NCI-H1436 (cell line): Measurements from ENCODE around the gene RBM27.
"Not testable (repeated sequence)": the region's sequence is repeated elsewhere in the genome, so short reads cannot be mapped to it uniquely, and the experiment has no call there.

Source experiments
- DNase-seq: peaks from one replicate; lab custom pipeline; 2025; lab: John Stamatoyannopoulos, UW

The RBM27 gene, protein sequence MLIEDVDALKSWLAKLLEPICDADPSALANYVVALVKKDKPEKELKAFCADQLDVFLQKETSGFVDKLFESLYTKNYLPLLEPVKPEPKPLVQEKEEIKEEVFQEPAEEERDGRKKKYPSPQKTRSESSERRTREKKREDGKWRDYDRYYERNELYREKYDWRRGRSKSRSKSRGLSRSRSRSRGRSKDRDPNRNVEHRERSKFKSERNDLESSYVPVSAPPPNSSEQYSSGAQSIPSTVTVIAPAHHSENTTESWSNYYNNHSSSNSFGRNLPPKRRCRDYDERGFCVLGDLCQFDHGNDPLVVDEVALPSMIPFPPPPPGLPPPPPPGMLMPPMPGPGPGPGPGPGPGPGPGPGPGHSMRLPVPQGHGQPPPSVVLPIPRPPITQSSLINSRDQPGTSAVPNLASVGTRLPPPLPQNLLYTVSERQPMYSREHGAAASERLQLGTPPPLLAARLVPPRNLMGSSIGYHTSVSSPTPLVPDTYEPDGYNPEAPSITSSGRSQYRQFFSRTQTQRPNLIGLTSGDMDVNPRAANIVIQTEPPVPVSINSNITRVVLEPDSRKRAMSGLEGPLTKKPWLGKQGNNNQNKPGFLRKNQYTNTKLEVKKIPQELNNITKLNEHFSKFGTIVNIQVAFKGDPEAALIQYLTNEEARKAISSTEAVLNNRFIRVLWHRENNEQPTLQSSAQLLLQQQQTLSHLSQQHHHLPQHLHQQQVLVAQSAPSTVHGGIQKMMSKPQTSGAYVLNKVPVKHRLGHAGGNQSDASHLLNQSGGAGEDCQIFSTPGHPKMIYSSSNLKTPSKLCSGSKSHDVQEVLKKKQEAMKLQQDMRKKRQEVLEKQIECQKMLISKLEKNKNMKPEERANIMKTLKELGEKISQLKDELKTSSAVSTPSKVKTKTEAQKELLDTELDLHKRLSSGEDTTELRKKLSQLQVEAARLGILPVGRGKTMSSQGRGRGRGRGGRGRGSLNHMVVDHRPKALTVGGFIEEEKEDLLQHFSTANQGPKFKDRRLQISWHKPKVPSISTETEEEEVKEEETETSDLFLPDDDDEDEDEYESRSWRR

DNA sequence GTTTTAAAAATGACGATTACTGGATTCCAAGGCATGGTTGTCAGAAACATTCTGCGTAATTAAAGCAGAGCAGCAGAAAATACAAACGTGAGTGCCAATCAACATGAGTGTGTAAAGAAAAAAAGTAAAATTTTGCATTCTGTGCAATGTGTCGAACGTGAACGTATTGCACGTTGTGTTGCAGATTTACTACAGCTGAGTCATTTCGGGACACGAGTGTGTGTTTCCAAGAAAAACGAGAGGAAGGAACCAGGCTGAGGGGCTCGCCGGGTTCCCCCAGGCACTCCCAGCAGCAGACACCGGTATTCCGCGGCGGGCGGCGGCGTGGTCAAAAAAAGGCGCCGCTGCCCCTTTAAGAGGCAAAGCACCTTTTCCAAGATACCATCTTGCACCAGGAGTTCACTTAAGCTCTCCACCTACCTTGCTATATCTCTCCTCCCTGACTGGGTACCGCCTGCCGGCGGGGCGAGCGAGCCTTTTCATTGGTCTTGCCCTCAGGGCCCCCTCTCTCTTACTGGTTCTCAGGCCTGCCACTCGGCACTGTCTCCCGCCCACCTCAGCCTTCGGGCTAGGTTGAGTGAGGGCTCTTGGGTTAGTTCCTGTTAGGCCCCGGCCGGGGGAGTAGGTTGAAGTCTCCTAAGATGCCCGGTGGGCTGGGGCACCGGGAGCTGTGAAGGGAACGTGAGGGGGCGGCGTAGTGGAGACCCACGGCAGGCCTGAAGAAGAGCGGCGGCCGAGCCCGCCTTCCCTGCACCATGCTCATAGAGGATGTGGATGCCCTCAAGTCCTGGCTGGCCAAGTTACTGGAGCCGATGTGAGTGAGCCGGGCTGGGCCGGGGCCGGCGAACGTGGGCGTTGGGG, at the start of gene RBM27:
RBM27 (plus strand) TSS at position 595 of the 861 bp plus-strand sequence; CDS start at position 756, 161 bp downstream.
- DNase-seq = peak; percentile 96

DNA sequence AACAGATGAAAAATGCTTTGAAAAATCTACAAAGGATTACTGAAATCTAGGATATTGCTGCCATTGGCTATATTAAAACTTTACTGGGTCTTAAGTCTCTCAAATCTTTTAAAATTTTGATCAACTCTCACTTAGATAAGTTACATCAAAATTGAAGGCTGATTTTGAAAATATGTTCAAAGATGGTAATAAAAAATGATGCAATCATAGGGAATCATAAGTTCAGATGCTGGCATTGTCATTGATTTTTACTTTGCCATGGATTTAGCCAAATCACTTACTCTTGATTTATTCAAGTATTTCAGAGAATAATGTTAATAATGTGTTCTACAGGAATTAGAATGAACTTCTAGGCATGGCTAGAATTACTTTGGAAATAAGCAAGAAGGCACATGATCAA, 45.1 kb upstream of the RBM27 start:
- no peak for DNase-seq

DNA sequence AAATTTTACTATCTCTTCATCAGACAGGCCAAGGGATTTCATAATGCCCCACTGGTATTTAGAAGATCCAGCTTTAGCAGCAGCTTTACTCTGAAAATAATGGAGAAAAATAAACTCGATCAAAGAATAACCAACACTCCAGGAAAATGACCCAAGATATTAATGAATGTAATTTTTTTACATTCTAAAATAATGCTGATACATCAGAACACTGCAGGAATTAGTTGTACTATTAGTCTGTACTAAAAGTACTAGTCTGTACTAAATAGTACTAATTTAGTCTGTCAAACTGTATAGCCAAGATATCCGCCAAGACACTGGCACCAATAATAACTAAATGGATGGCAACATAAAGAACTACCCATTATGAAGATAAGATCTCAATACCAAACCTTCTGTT, 39.0 kb upstream of the RBM27 start:
- DNase-seq = no peak

DNA sequence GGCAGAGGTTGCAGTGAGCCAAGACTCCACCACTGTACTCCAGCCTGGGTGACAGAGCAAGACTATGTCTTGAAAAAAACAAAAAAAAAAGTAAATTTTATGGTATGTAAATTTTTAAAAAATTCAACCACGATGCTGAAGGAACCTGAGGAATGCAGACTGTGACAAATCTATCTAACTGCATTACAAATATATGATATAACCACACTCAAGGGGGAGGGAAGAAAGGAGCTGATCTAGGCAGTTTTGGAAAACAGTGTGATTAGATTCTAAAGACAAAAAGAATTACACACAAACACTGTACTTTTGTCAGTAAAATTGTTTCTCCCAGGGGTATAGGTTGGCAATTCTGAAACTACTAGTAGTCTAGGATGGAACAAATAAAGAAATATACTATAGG, 37.9 kb upstream of the RBM27 start:
- DNase-seq = no peak

DNA sequence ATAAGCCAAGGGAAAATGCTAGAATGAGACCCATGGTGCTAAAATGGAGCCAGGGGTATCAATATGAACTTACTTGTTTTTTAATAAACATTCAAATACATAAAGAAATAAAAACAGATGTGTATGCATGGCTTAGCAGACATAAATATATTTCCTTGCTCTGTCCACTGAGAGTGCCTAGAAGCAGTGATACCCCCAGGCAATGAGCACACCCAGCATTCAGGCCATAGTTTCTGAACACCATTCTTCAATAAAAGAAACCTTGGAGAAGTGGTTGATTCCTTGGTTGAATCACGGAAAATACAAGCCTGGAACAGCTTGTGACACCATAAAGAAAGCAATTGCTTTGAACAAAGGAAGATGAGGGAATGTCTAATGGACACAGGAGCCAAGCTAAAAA, 37.5 kb upstream of the RBM27 start:
- no peak for DNase-seq

DNA sequence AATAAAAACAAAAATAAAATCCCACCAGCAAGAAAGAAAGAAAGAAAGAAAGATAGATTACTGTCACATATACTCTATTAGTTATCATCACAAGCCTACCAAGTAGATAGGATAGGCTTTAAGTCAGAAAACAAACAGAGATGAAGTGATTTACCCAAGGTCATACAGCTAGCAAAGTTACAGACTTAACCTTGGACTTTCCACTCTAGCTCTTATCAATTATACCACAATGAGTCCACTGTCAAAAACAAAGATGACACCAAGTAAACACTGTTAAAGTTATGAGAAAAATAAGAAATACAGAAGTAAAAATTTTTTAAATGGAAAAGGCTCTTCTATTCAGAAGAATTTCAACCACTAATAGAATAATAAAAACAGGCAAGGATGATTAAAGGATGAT, 34.3 kb upstream of the RBM27 start:
- DNase-seq = no peak

DNA sequence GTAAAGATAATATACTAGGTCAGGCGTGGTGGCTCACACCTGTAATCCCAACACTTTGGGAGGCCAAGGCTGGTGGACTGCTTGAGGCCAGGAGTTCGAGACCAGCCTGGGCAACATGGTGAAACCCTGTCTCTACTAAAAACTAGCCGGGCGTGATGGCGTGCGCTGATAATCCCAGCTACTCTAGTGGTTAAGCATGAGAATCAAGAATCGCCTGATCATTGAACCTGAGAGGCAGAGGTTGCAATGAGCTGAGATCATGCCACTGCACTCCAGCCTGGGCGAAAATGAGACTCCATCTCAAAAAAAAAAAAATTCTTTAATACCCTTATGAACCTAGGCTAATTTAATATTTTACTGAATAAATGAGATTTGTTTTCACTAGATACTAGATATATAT, 30.4 kb upstream of the RBM27 start:
- DNase-seq = not testable (repeated sequence)

DNA sequence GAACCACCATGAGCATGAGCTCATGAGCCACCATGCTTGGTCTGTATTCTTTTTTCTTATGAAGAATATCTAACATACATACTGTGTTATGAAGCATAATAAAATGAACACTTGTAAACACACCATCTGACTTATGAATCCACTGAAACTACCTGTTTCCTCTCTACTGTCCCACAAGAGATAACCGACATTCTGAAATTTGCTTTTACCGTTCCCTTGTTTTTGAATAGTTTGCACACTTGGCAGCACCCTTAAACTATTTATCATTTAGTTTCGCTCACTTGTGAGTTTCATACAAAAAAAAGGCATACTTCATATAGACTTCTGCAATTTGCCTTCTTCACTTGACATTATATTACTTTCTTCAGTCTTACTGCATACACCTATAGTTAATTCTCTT, 29.8 kb upstream of the RBM27 start:
- DNase-seq = no peak

DNA sequence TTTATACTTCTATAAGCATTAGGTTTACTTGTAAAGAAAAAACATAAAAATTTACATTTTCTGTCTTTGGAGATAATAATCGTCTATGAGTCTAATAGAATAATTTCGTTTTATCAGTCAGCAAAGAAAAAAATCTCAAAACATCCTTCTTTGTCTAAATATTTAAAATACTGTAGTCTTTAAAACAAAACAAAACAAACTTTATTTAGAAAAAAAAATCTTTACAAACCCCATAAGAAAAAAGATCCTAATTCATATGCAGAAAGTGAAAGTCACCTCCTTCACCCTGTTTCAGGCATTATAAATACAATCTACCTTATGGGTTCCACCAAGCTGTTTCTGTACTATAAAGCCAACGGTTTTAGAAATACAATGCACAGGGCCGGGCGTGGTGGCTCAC, 26.6 kb upstream of the RBM27 start:
- no peak for DNase-seq

DNA sequence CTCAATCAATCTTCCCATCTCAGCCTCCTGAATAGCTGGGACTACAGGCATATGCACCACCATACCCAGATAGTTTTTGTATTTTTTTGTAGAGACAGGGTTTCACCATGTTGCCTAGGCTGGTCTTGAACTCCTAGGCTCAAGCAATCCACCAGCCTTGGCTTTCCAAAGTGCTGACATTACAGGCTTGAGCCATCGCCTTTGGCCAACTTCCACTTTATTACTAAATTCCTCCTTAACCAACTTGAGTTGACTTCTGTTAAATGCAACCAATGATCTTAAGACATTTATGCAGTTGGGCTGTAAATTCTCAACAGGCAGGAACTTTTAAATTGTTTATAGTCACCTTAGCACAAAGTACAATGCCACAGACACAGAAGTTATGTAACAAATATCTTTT, 23.7 kb upstream of the RBM27 start:
- no peak for DNase-seq

DNA sequence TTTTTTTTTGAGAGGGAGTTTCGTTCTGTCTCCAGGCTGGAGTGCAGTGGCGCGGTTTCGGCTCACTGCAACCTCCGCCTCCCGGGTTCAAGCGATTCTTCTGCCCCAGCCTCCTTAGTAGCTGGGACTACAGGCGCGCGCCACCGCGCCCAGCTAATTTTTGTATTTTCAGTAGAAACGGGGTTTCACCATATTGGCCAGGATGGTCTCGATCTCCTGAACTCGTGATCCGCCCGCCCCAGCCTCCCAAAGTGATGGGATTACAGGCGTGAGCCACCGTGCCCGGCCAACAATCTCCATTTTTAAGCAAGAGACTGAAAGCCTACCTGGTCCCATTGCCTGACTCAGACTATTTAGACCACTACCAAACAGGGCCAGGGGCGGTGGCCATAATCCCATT, 20.0 kb upstream of the RBM27 start:
- not testable (repeated sequence) for DNase-seq

DNA sequence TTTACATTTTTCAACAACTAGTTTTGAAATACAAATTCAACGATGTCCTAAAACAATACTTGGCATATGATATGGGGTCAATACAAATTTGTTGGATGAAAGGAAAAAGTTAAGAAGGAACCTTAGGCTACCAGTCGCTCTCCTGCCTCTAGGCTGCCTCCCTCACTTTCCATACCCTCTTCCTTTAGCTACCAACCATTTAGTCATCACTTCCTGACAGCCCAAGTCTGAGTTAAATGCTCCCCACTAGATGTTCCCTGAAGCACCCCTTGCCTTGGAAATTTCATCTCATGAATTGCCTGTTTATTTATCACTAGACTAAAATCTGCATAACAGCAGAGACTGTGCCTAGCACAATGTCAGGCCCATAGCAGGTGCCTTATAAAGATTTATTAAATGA, 18.2 kb upstream of the RBM27 start:
- DNase-seq = no peak

DNA sequence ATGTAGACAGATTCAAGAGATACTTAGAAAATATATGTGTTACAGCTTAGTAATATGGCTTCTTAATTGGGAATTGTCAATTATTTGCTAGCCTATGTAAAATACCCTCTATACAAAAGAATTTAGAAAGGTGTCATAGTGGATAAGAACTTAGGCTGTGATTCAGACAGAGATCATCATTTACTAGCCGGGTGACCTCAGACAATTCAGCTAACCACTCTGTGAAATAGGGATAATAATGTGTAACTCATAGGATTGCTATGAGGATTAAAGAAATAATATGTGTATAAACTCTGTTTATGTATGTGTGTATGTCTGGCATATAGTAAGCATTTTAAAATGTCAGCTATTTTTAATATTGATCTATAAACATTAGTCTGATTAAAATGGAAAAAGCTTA, 15.0 kb upstream of the RBM27 start:
- no peak for DNase-seq

DNA sequence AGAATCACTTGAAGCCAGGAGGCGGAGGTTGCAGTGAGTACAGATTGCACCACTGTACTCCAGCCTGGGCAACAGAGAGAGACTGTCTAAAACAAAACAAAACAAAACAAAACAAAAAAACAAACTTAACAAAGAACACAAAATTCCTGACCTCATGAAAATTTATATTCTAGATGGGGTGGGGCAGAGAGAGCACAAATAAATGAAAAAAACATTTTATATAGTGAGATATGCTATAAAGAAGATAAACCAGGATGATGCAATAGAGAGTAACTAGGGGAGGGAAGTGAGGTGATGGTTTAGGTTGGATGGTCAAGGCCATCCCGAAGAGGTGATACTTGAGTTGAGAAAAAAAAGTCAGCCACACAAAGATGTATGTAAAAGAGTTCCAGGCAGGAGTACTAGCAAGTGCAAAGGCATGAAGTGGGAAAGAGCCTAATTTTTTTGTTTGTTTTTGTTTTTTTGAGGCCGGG, 10.8 kb upstream of the RBM27 start:
- no peak for DNase-seq

DNA sequence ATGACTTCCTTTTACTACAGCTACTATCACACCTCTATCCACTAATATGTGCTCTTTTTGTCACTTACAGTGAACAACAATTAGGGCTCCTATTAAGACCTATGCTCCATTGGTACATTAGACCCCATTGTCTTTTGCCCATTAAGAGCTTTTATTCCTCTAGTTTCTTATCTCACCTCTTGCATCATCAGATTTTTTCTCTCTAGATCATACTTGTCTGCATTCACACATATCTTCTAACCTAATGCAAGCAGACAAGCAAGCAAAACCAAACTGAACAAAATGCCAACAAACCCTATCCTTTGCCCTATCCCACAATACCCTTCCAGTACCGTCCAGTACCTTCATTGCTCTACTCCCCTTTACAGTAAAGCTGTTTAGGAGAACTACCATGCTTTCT, 10.1 kb upstream of the RBM27 start:
- no peak for DNase-seq

DNA sequence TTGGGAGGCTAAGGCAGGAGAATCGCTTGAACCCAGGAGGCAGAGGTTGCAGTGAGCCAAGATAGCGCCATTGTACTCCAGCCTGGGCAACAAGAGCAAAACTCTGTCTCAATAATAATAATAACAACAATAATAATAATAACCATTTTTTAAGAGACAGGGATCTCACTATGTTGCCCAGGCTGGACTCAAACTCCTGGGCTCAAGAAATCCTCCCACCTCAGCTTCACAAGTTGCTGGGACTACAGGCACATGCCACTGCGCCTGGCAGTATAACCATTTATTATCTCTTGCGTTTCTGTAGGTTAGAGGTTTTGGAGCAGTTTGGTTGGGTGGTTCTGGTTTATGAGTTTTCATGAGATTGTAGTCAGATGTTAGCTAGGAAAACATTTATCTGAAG, 8.4 kb upstream of the RBM27 start:
- not testable (repeated sequence) for DNase-seq

DNA sequence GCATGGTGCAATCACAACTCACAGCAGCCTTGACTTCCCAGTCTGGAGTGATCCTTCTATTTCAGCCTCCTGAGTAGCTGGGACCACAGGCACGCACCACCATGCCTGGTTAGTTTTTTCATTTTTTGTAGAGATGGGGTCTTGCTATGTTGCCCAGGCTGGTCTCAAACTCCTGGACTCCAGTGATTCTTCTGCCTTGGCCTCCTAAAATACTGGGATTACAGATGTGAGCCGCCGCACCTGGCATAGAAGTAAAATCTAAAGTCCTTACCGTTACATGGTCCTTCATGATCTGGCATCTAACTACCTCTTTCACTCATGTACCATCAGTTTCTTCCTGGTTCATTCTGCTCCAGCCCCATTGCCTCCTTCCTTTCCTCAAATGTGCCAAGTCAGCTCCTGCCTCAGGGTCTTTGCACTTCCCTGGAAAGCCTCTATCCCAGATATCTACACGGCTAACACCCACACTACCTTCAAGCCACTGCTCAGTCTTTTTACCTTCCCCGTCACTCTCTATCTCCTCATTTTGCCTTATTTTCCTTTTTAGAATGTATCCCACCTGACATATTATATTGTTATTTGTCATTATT, 6.9 kb upstream of the RBM27 start:
- no peak for DNase-seq

DNA sequence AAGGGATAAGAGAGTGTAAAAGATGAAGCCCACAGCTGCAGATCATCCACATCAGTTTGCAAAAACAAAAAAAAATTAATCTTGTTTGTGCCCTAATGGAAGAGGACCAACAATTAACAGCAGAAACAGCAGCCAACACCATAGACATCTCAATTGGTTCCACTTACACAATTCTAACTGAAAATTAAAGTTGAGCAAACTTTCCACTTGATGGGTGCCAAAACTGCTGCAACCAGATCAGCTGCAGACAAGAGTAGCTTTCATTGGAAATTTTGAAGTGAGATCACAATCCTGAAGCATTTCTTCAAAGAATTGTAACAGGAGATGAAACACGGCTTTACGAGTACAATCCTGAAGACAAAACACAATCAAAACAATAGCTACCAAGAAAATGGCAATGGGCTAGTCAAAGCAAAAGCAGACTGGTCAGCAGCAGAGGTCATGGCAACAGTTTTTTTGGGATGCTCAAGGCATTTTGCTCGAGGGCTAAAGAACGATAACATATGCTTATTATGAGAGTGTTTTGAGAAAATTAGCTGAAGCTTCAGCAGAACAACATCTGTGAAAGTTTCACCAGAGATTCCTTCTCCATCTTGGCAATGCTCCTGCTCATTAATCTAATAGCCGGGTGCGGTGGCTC, 4.1 kb upstream of the RBM27 start:
- no peak for DNase-seq

DNA sequence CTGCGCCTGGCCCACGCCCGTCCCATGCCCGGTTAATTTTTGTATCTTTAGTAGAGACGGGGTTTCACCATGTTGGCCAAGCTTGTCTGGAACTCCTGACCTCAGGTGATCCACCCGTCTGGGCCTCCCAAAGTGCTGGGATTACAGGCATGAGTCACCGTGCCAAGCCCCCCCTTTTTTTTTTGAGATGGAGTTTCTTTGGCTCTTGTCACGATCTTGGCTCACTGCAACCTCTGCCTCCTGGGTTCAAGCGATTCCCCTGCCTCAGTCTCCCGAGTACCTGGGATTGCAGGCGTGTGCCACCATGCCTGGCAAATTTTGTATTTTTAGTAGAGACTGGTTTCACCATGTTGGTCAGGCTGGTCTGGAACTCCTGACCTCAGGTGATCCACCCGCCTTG, 1.6 kb upstream of the RBM27 start:
- not testable (repeated sequence) for DNase-seq

DNA sequence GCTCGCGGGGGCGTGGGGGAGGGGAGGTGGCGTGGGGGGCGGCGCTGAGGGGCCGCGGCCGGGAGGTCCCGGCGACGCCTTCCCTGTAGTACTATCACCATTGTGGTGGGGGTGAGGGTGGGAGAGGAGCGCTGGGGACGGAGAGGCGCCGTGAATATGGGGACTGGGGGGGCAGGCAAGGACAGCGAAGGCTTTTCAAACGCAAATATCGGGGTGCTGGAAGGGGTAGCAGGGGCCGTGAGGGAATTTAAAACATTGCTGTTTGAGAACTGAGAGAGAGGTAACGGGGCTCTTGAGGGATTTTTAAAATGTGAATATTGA, 427 bp downstream of the RBM27 start:
- no peak for DNase-seq
